ENCODE results near the gene COL4A6.
A peak's percentile ranks its signal among the peaks of the same experiment; 100 is the strongest.

COL4A6 gene

GRCh38 chrX:108344216-108344615 lies 94.0 kb downstream of the COL4A6 start:
- no peak overlapping the region for H3K27ac ChIP-seq

GRCh38 chrX:108341947-108342346 lies 96.3 kb downstream of the COL4A6 start:
- DNase-seq (ENCODE audit: low read depth, low spot score) = no peak

More at GRCh38 chrX:108344216-108344615, 94.0 kb downstream of the COL4A6 start:
- DNase-seq (ENCODE audit: low read depth, low spot score) = no peak

GRCh38 chrX:108332281-108332680 lies 105.9 kb downstream of the COL4A6 start:
- DNase-seq (ENCODE audit: low read depth, low spot score) = no peak
- no peak overlapping the region for H3K27ac ChIP-seq

More at GRCh38 chrX:108341947-108342346, 96.3 kb downstream of the COL4A6 start:
- no peak overlapping the region for H3K27ac ChIP-seq

- no peak for DNase-seq (ENCODE audit: low read depth, low spot score)
- no peak overlapping the region for H3K27ac ChIP-seq
Observed at GRCh38 chrX:108331126-108331909, 106.9 kb downstream of the COL4A6 start.

GRCh38 chrX:108323751-108324150 lies 114.5 kb downstream of the COL4A6 start:
- DNase-seq (ENCODE audit: low read depth, low spot score) = no peak
- no peak overlapping the region for H3K27ac ChIP-seq

GRCh38 chrX:108322234-108322633 lies 116.0 kb downstream of the COL4A6 start:
- no peak for DNase-seq (ENCODE audit: low read depth, low spot score)
- H3K27ac ChIP-seq = no peak overlapping the region

- peak overlapping the region; percentile 91 for H3K27ac ChIP-seq
- no peak for DNase-seq (ENCODE audit: low read depth, low spot score)
Observed at GRCh38 chrX:108316456-108316855, 121.8 kb downstream of the COL4A6 start.

- H3K27ac ChIP-seq = peak overlapping the region; percentile 91
- DNase-seq (ENCODE audit: low read depth, low spot score) = no peak
Observed at GRCh38 chrX:108313669-108314068, 124.6 kb downstream of the COL4A6 start.

GRCh38 chrX:108312957-108313356 lies 125.3 kb downstream of the COL4A6 start:
- peak; percentile 54 for DNase-seq (ENCODE audit: low read depth, low spot score)
- peak overlapping the region; percentile 91 for H3K27ac ChIP-seq

- DNase-seq (ENCODE audit: low read depth, low spot score) = no peak
- H3K27ac ChIP-seq = peak overlapping the region; percentile 91
Observed at GRCh38 chrX:108312011-108312410, 126.2 kb downstream of the COL4A6 start.

GRCh38 chrX:108310506-108310905 lies 127.7 kb downstream of the COL4A6 start:
- DNase-seq (ENCODE audit: low read depth, low spot score) = no peak
- H3K27ac ChIP-seq = peak overlapping the region; percentile 66

- DNase-seq (ENCODE audit: low read depth, low spot score) = no peak
- peak overlapping the region; percentile 66 for H3K27ac ChIP-seq
Observed at GRCh38 chrX:108309144-108309543, 129.1 kb downstream of the COL4A6 start.

GRCh38 chrX:108307132-108308085 lies 130.8 kb downstream of the COL4A6 start:
- H3K27ac ChIP-seq = no peak overlapping the region
- DNase-seq (ENCODE audit: low read depth, low spot score) = no peak

GRCh38 chrX:108306086-108306485 lies 132.1 kb downstream of the COL4A6 start:
- no peak for DNase-seq (ENCODE audit: low read depth, low spot score)
- no peak overlapping the region for H3K27ac ChIP-seq

- no peak overlapping the region for H3K27ac ChIP-seq
- DNase-seq (ENCODE audit: low read depth, low spot score) = no peak
Observed at GRCh38 chrX:108304757-108305156, 133.5 kb downstream of the COL4A6 start.

- no peak for DNase-seq (ENCODE audit: low read depth, low spot score)
- no peak overlapping the region for H3K27ac ChIP-seq
Observed at GRCh38 chrX:108304210-108304609, 134.0 kb downstream of the COL4A6 start.

- no peak overlapping the region for H3K27ac ChIP-seq
- DNase-seq (ENCODE audit: low read depth, low spot score) = no peak
Observed at GRCh38 chrX:108303682-108304081, 134.5 kb downstream of the COL4A6 start.

- DNase-seq (ENCODE audit: low read depth, low spot score) = no peak
- H3K27ac ChIP-seq = peak overlapping the region; percentile 58
Observed at GRCh38 chrX:108299704-108300103, 138.5 kb downstream of the COL4A6 start.

- H3K27ac ChIP-seq = peak overlapping the region; percentile 58
- no peak for DNase-seq (ENCODE audit: low read depth, low spot score)
Observed at GRCh38 chrX:108299101-108299591, 139.1 kb downstream of the COL4A6 start.

- DNase-seq (ENCODE audit: low read depth, low spot score) = no peak
- no peak overlapping the region for H3K27ac ChIP-seq
Observed at GRCh38 chrX:108298165-108298602, 140.0 kb downstream of the COL4A6 start.

GRCh38 chrX:108297290-108297689 lies 140.9 kb downstream of the COL4A6 start:
- no peak for DNase-seq (ENCODE audit: low read depth, low spot score)
- no peak overlapping the region for H3K27ac ChIP-seq

All from epithelial cell of prostate (primary cell).